Glutamatergic neuron (in vitro differentiated cells): ENCODE data around the gene CPSF4L. TPM values are rescaled to one million over a fixed set of nuclear protein-coding genes. Genes with fewer than 3 reads are reported as not detected.

Source experiments
- DNase-seq: peaks from one replicate; pipeline ENCODE4 v3.0.0; 2022
- H3K27ac Mint-ChIP-seq: one replicate; pipeline ENCODE4 v1.8.0; 2020; ENCODE audit warnings: mild to moderate bottlenecking, mixed read lengths, inconsistent platforms; ENCODE audit not compliant: unreplicated experiment
- H3K27me3 Mint-ChIP-seq: one replicate; pipeline ENCODE4 v1.8.0; 2020; ENCODE audit warnings: mild to moderate bottlenecking, moderate library complexity, mixed read lengths, inconsistent platforms; ENCODE audit not compliant: unreplicated experiment
- H3K36me3 Mint-ChIP-seq: one replicate; pipeline ENCODE4 v1.8.0; 2020; ENCODE audit warnings: mild to moderate bottlenecking, mixed read lengths, inconsistent platforms; ENCODE audit not compliant: unreplicated experiment
- H3K4me1 Mint-ChIP-seq: one replicate; pipeline ENCODE4 v1.8.0; 2020; ENCODE audit warnings: mild to moderate bottlenecking, low read depth, mixed read lengths, inconsistent platforms; ENCODE audit not compliant: unreplicated experiment
- H3K4me3 Mint-ChIP-seq: one replicate; pipeline ENCODE4 v1.8.0; 2020; ENCODE audit warnings: mild to moderate bottlenecking, mixed read lengths, inconsistent platforms; ENCODE audit not compliant: unreplicated experiment
- H3K9me3 Mint-ChIP-seq: one replicate; pipeline ENCODE4 v1.8.0; 2020; ENCODE audit warnings: mild to moderate bottlenecking, moderate library complexity, mixed read lengths, inconsistent platforms; ENCODE audit not compliant: unreplicated experiment
- total RNA-seq: library from RNA; stranded (reverse); fragmentation: NEBNext Ultra II Directional; extraction: Animal tissue kit (Norgen Biotek cat#: 25700); gene quantifications from one replicate; pipeline ENCODE4 v1.2.1, GENCODE V29; 2021; ENCODE audit not compliant: unreplicated experiment
- TF ChIP-seq, protein P1 (sequence below): fragments of 200-600 bp; sonication (generic); IDR thresholded peaks from one replicate; pipeline ENCODE4 v1.5.0; 2021; ENCODE audit not compliant: partially characterized antibody, unreplicated experiment

CPSF4L gene
- total RNA-seq, 1 donor from 2014 or later: 0.44 TPM

GRCh38 chr17:73231395-73231794, 30.3 kb downstream of the CPSF4L start:
- DNase-seq: peak; percentile 33
- Mint-ChIP-seq H3K36me3 (no peaks in the 10 kb centered on the region), H3K27ac (peak overlapping the region; percentile 90), H3K4me1 (peaks cover 28% of the 10 kb centered on the region), H3K9me3 (peaks cover 13% of the 10 kb centered on the region), H3K27me3 (peaks cover 7% of the 10 kb centered on the region), H3K4me3 (peak overlapping the region; percentile 93)
- TF ChIP-seq, protein P1, sequence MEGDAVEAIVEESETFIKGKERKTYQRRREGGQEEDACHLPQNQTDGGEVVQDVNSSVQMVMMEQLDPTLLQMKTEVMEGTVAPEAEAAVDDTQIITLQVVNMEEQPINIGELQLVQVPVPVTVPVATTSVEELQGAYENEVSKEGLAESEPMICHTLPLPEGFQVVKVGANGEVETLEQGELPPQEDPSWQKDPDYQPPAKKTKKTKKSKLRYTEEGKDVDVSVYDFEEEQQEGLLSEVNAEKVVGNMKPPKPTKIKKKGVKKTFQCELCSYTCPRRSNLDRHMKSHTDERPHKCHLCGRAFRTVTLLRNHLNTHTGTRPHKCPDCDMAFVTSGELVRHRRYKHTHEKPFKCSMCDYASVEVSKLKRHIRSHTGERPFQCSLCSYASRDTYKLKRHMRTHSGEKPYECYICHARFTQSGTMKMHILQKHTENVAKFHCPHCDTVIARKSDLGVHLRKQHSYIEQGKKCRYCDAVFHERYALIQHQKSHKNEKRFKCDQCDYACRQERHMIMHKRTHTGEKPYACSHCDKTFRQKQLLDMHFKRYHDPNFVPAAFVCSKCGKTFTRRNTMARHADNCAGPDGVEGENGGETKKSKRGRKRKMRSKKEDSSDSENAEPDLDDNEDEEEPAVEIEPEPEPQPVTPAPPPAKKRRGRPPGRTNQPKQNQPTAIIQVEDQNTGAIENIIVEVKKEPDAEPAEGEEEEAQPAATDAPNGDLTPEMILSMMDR: no peak

DNA sequence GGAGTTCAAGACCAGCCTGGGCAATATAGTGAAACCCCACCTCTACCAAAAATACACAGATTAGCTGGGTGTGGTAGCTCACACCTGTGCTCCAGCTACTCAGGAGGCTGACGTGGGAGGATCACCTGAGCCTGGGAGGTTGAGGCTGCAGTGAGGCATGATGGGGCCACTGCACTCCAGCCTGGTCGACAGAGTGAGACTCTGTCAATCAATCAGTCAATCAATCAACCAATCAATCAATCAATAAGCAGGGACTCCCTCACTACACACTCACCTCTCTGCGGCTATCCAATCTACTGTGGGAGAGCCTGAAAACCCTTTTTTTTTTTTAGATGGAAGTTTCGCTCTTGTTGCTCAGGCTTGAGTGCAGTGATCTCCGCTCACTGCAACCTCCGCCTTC, 31.6 kb downstream of the CPSF4L start:
- Mint-ChIP-seq H3K4me3 (peak overlapping the region; percentile 93), H3K9me3 (peaks cover 13% of the 10 kb centered on the region), H3K4me1 (peaks cover 29% of the 10 kb centered on the region), H3K36me3 (no peaks in the 10 kb centered on the region), H3K27ac (peak overlapping the region; percentile 64), H3K27me3 (peaks cover 7% of the 10 kb centered on the region)
- DNase-seq: no peak
- TF ChIP-seq, protein P1: no peak

DNA sequence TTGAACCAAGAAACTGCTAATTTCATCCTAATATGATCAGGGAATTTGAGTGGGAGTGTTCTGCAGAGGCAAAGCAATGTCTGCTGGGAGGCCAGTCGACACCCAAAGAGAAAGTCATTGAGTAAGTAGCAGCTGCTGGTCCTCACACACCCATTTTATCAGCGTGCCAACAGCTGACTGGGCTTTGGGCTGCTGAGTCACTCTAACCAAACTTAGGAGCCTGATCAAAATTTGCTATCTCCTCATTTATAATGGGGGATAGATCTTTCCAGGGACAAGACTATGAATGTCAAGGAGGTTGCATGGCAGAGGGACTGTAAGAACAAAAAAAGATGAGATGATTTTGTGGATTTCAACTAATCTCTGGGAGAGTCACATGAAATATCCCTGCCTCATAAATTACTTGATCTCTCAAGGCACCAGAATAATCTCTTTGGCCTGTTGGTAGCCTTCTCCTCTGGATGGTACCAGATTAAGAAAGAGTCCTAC, 32.9 kb downstream of the CPSF4L start:
- peak overlapping the region; percentile 31 for H3K27ac Mint-ChIP-seq
- H3K4me3 Mint-ChIP-seq: peak overlapping the region; percentile 57
- no peaks in the 10 kb centered on the region for H3K36me3 Mint-ChIP-seq
- H3K4me1 Mint-ChIP-seq: peaks cover 33% of the 10 kb centered on the region
- TF ChIP-seq, protein P1: no peak
- DNase-seq: no peak
- peaks cover 7% of the 10 kb centered on the region for H3K27me3 Mint-ChIP-seq
- H3K9me3 Mint-ChIP-seq: peaks cover 13% of the 10 kb centered on the region

DNA sequence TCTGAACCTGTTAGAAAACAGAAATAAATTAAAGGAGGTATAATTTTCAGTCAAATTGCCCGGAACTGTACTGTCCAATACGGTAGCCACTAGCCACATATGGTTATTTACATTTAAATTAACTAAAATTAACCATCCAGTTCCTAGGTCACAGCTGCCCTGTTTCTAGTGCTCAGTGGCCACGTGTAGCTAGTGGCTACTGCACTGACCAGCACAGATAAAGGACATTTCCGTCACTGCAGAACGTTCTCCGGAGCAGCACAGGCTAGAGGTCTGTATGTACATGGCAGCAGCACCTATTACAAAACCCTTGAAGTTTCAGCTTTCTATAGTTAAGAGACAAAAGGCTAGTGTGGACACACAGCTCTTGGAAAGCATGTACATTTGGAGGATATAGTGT, 33.7 kb downstream of the CPSF4L start:
- Mint-ChIP-seq H3K27me3 (peaks cover 6% of the 10 kb centered on the region), H3K4me3 (peak overlapping the region; percentile 64), H3K4me1 (peaks cover 31% of the 10 kb centered on the region), H3K27ac (peak overlapping the region; percentile 73), H3K9me3 (peaks cover 10% of the 10 kb centered on the region), H3K36me3 (no peaks in the 10 kb centered on the region)
- TF ChIP-seq, protein P1: no peak
- DNase-seq: no peak

GRCh38 chr17:73227379-73227778, 34.3 kb downstream of the CPSF4L start:
- Mint-ChIP-seq H3K4me3 (peak overlapping the region; percentile 13), H3K27me3 (peaks cover 4% of the 10 kb centered on the region), H3K27ac (peak overlapping the region; percentile 73), H3K9me3 (peaks cover 10% of the 10 kb centered on the region), H3K36me3 (no peaks in the 10 kb centered on the region), H3K4me1 (peaks cover 31% of the 10 kb centered on the region)
- TF ChIP-seq, protein P1: no peak
- DNase-seq: no peak
